ENCODE measurements around the gene COX6A2. TPM values are rescaled to one million over a fixed set of nuclear protein-coding genes. Genes with fewer than 3 reads are reported as not detected.
A peak's percentile ranks its signal among the peaks of the same experiment; 100 is the strongest.

Gene COX6A2
- total RNA-seq, 1 donor from 2014 or later: not detected

GRCh38 chr16:31474773-31475738 lies 46.9 kb upstream of the COX6A2 start:
- TF ChIP-seq CTCF (IDR thresholded peaks at IDR 0.05; ENCODE audit: unreplicated experiment): no peak
- no peak for DNase-seq (ENCODE audit: low spot score)
- Mint-ChIP-seq H3K4me1 (ENCODE audit: unreplicated experiment) (peaks cover 14% of the 10 kb centered on the region), H3K27ac (ENCODE audit: unreplicated experiment) (no peak overlapping the region), H3K36me3 (ENCODE audit: low read depth, unreplicated experiment) (peaks cover 24% of the 10 kb centered on the region), H3K9me3 (ENCODE audit: unreplicated experiment) (no peaks in the 10 kb centered on the region), H3K27me3 (ENCODE audit: unreplicated experiment) (peaks cover 19% of the 10 kb centered on the region), H3K4me3 (ENCODE audit: unreplicated experiment) (peak overlapping the region; percentile 47)

GRCh38 chr16:31474173-31474714 lies 46.1 kb upstream of the COX6A2 start:
- H3K27ac Mint-ChIP-seq (ENCODE audit: unreplicated experiment): no peak overlapping the region
- no peaks in the 10 kb centered on the region for H3K9me3 Mint-ChIP-seq (ENCODE audit: unreplicated experiment)
- no peak for TF ChIP-seq CTCF (IDR thresholded peaks at IDR 0.05; ENCODE audit: unreplicated experiment)
- peaks cover 14% of the 10 kb centered on the region for H3K4me1 Mint-ChIP-seq (ENCODE audit: unreplicated experiment)
- H3K27me3 Mint-ChIP-seq (ENCODE audit: unreplicated experiment): peaks cover 19% of the 10 kb centered on the region
- no peak for DNase-seq (ENCODE audit: low spot score)
- peaks cover 24% of the 10 kb centered on the region for H3K36me3 Mint-ChIP-seq (ENCODE audit: low read depth, unreplicated experiment)
- H3K4me3 Mint-ChIP-seq (ENCODE audit: unreplicated experiment): no peak overlapping the region

- no peak for TF ChIP-seq CTCF (IDR thresholded peaks at IDR 0.05; ENCODE audit: unreplicated experiment)
- DNase-seq (ENCODE audit: low spot score): no peak
- Mint-ChIP-seq H3K27ac (ENCODE audit: unreplicated experiment) (no peak overlapping the region), H3K4me3 (ENCODE audit: unreplicated experiment) (peak overlapping the region; percentile 88), H3K36me3 (ENCODE audit: low read depth, unreplicated experiment) (peaks cover 24% of the 10 kb centered on the region), H3K27me3 (ENCODE audit: unreplicated experiment) (peaks cover 17% of the 10 kb centered on the region), H3K9me3 (ENCODE audit: unreplicated experiment) (no peaks in the 10 kb centered on the region), H3K4me1 (ENCODE audit: unreplicated experiment) (peaks cover 14% of the 10 kb centered on the region)
Observed at GRCh38 chr16:31473264-31473984, 45.3 kb upstream of the COX6A2 start.

- H3K4me3 Mint-ChIP-seq (ENCODE audit: unreplicated experiment): peak overlapping the region; percentile 88
- TF ChIP-seq CTCF (IDR thresholded peaks at IDR 0.05; ENCODE audit: unreplicated experiment): peak; percentile 77
- DNase-seq (ENCODE audit: low spot score): peak; percentile 64
- peaks cover 14% of the 10 kb centered on the region for H3K27me3 Mint-ChIP-seq (ENCODE audit: unreplicated experiment)
- peak overlapping the region; percentile 48 for H3K27ac Mint-ChIP-seq (ENCODE audit: unreplicated experiment)
- peaks cover 26% of the 10 kb centered on the region for H3K36me3 Mint-ChIP-seq (ENCODE audit: low read depth, unreplicated experiment)
- H3K9me3 Mint-ChIP-seq (ENCODE audit: unreplicated experiment): no peaks in the 10 kb centered on the region
- H3K4me1 Mint-ChIP-seq (ENCODE audit: unreplicated experiment): peaks cover 10% of the 10 kb centered on the region
Observed at GRCh38 chr16:31472709-31473203, 44.6 kb upstream of the COX6A2 start.
